Endodermal cell (in vitro differentiated cells): ENCODE data around the gene PLB1. TPM values are rescaled to one million over a fixed set of nuclear protein-coding genes. Genes with fewer than 3 reads are reported as not detected.
A peak's percentile ranks its signal among the peaks of the same experiment; 100 is the strongest.

ENCODE experiments used
- DNase-seq: peaks from one replicate; pipeline ENCODE4 v3.0.0-alpha.2; 2017
- H3K27ac ChIP-seq: 2 replicates; pipeline ENCODE4 v1.5.1; 2013; ENCODE audit warnings: mild to moderate bottlenecking, low read depth, low read length, moderate library complexity
- H3K27me3 ChIP-seq: 2 replicates; pipeline ENCODE4 v1.6.1; 2013; ENCODE audit warnings: mild to moderate bottlenecking, low read length, moderate library complexity; ENCODE audit not compliant: insufficient read depth, control insufficient read depth, poor library complexity, severe bottlenecking
- H3K36me3 ChIP-seq: 2 replicates; pipeline ENCODE4 v1.7.0; 2013; ENCODE audit warnings: mild to moderate bottlenecking, low read length, moderate library complexity; ENCODE audit not compliant: control insufficient read depth, insufficient read depth
- H3K4me1 ChIP-seq: one replicate; pipeline ENCODE4 v1.7.0; 2013; ENCODE audit warnings: low read length; ENCODE audit not compliant: control insufficient read depth, insufficient read depth
- H3K4me3 ChIP-seq: 2 replicates; pipeline ENCODE4 v1.5.1; 2013; ENCODE audit warnings: mild to moderate bottlenecking, low read length, moderate library complexity
- H3K9ac ChIP-seq: 2 replicates; pipeline ENCODE4 v1.6.1; 2013; ENCODE audit warnings: mild to moderate bottlenecking, low read length, moderate library complexity; ENCODE audit not compliant: poor library complexity, severe bottlenecking; ENCODE audit errors: extremely low read depth
- H3K9me3 ChIP-seq: 2 replicates; pipeline ENCODE4 v1.6.1; 2013; ENCODE audit warnings: mild to moderate bottlenecking, low read length, moderate library complexity; ENCODE audit not compliant: control insufficient read depth
- H3K27ac Mint-ChIP-seq: 2 replicates; pipeline ENCODE4 v1.8.0; 2020; ENCODE audit warnings: mixed read lengths
- H3K27me3 Mint-ChIP-seq: 2 replicates; pipeline ENCODE4 v1.8.0; 2021; ENCODE audit warnings: mild to moderate bottlenecking, mixed read lengths; ENCODE audit not compliant: insufficient read depth
- H3K36me3 Mint-ChIP-seq: 2 replicates; pipeline ENCODE4 v1.8.0; 2020; ENCODE audit warnings: low read depth, mixed read lengths
- H3K4me1 Mint-ChIP-seq: 2 replicates; pipeline ENCODE4 v1.8.0; 2020; ENCODE audit warnings: mixed read lengths
- H3K4me3 Mint-ChIP-seq: 2 replicates; pipeline ENCODE4 v1.8.0; 2020; ENCODE audit warnings: mild to moderate bottlenecking, moderate library complexity, mixed read lengths
- H3K9me3 Mint-ChIP-seq: 2 replicates; pipeline ENCODE4 v1.8.0; 2020; ENCODE audit warnings: mild to moderate bottlenecking, mixed read lengths
- WGBS, 2 experiments: methylation state at CpG; one replicate each; pipeline versions ENCODE4 v1.1.5 to v1.1.7; 2013; ENCODE audit warnings: missing lambda C conversion rate in 2 of 2, mixed read lengths in 1 of 2; ENCODE audit not compliant: insufficient coverage in 1 of 2, insufficient read length in 1 of 2; 5-methylcytosine and 5-hydroxymethylcytosine counted together
- total RNA-seq, 2 donors: library from RNA; stranded (reverse); fragmentation: NEBNext Ultra II Directional in 1 of 2; extraction: Animal tissue kit (Norgen Biotek cat#: 25700) in 1 of 2; gene quantifications; 2 replicates in 1 of 2; 3 replicates in 1 of 2; pipeline ENCODE4 v1.2.1, GENCODE V29; 2021
- TF ChIP-seq, protein P1 (sequence below): fragments of 200-600 bp; sonication (generic); conservative IDR thresholded peaks from 2 replicates; pipeline ENCODE4 v1.5.0; 2021; ENCODE audit warnings: antibody characterized with exemption, mild to moderate bottlenecking

PLB1 gene
- total RNA-seq, 2 donors from 2014 or later = 0.35 to 0.38 TPM

- Mint-ChIP-seq H3K4me1 (peaks cover 2% of the 10 kb centered on the region), H3K36me3 (no peaks in the 10 kb centered on the region), H3K27me3 (no peaks in the 10 kb centered on the region), H3K27ac (no peak overlapping the region), H3K9me3 (peaks cover 6% of the 10 kb centered on the region), H3K4me3 (no peak overlapping the region)
- H3K27ac ChIP-seq = no peak overlapping the region
- H3K27me3 ChIP-seq = no peaks in the 10 kb centered on the region
- WGBS, 2 experiments = 91 to 98% methylated on average over 4 to 10 of the region's 10 CpGs
- TF ChIP-seq, protein P1, sequence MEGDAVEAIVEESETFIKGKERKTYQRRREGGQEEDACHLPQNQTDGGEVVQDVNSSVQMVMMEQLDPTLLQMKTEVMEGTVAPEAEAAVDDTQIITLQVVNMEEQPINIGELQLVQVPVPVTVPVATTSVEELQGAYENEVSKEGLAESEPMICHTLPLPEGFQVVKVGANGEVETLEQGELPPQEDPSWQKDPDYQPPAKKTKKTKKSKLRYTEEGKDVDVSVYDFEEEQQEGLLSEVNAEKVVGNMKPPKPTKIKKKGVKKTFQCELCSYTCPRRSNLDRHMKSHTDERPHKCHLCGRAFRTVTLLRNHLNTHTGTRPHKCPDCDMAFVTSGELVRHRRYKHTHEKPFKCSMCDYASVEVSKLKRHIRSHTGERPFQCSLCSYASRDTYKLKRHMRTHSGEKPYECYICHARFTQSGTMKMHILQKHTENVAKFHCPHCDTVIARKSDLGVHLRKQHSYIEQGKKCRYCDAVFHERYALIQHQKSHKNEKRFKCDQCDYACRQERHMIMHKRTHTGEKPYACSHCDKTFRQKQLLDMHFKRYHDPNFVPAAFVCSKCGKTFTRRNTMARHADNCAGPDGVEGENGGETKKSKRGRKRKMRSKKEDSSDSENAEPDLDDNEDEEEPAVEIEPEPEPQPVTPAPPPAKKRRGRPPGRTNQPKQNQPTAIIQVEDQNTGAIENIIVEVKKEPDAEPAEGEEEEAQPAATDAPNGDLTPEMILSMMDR = peak; percentile 63
- no peak overlapping the region for H3K4me3 ChIP-seq
- no peak overlapping the region for H3K9ac ChIP-seq
- H3K36me3 ChIP-seq = no peaks in the 10 kb centered on the region
- H3K9me3 ChIP-seq = peaks cover 4% of the 10 kb centered on the region
- H3K4me1 ChIP-seq = no peaks in the 10 kb centered on the region
- DNase-seq = peak; percentile 78
Measured at GRCh38 chr2:28457237-28457636, 38.6 kb upstream of the PLB1 start.

DNA sequence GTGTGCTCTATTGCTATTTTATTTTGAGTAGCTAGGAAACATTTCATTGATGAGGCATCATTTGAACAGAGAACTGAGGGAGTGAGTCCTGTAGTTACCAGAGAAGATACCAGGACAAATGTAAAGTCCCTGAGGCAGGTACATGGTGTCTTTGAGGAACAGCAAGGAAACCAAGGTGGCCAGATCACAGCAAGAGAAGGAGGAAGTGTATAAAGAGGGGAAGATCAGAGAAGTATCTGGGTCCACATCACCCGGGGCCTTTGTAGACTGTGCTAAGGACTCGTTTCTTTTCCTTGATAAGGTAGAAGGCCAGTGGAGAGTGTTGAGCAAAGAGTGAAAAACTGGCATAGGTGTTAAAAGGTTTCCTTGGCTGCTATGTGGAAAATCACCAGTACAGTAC, 34.8 kb upstream of the PLB1 start:
- Histone ChIP-seq H3K4me1 (no peaks in the 10 kb centered on the region), H3K36me3 (no peaks in the 10 kb centered on the region), H3K27ac (no peak overlapping the region), H3K27me3 (no peaks in the 10 kb centered on the region), H3K9me3 (peaks cover 9% of the 10 kb centered on the region), H3K4me3 (no peak overlapping the region), H3K9ac (no peak overlapping the region)
- H3K4me1 Mint-ChIP-seq = no peaks in the 10 kb centered on the region
- no peak overlapping the region for H3K27ac Mint-ChIP-seq
- H3K36me3 Mint-ChIP-seq = no peaks in the 10 kb centered on the region
- WGBS, 2 experiments = 87 to 90% methylated on average over 2 of the region's 2 CpGs
- no peak overlapping the region for H3K4me3 Mint-ChIP-seq
- peaks cover 11% of the 10 kb centered on the region for H3K9me3 Mint-ChIP-seq
- no peaks in the 10 kb centered on the region for H3K27me3 Mint-ChIP-seq
- no peak for DNase-seq
- TF ChIP-seq, protein P1 = no peak

GRCh38 chr2:28462122-28462521, 33.7 kb upstream of the PLB1 start:
- H3K4me3 ChIP-seq = no peak overlapping the region
- no peak overlapping the region for H3K9ac ChIP-seq
- H3K27me3 Mint-ChIP-seq = no peaks in the 10 kb centered on the region

More at GRCh38 chr2:28462122-28462521, 33.7 kb upstream of the PLB1 start:
- H3K9me3 ChIP-seq = peaks cover 9% of the 10 kb centered on the region
- DNase-seq = no peak
- Mint-ChIP-seq H3K4me3 (no peak overlapping the region), H3K4me1 (no peaks in the 10 kb centered on the region), H3K9me3 (peaks cover 11% of the 10 kb centered on the region), H3K27ac (no peak overlapping the region), H3K36me3 (no peaks in the 10 kb centered on the region)
- H3K27ac ChIP-seq = no peak overlapping the region
- H3K36me3 ChIP-seq = no peaks in the 10 kb centered on the region
- TF ChIP-seq, protein P1 = no peak
- no peaks in the 10 kb centered on the region for H3K4me1 ChIP-seq
- H3K27me3 ChIP-seq = no peaks in the 10 kb centered on the region
